GM15510 (cell line): ENCODE measurements around the gene DPP6.

Experiments used
- POLR2A ChIP-seq: IDR thresholded peaks from 3 replicates; pipeline ENCODE4 v1.6.1; 2011; ENCODE audit warnings: borderline replicate concordance; ENCODE audit not compliant: insufficient read length; ENCODE audit errors: extremely low read depth

DPP6 gene

GRCh38 chr7:154916856-154917807, 864.9 kb downstream of the DPP6 start:
- TF ChIP-seq POLR2A = no peak

GRCh38 chr7:154917808-154918160, 865.6 kb downstream of the DPP6 start:
- no peak for TF ChIP-seq POLR2A

- TF ChIP-seq POLR2A = no peak
Observed at GRCh38 chr7:154918266-154918665, 866.1 kb downstream of the DPP6 start.

- TF ChIP-seq POLR2A = no peak
Observed at GRCh38 chr7:154918741-154919140, 866.5 kb downstream of the DPP6 start.

- TF ChIP-seq POLR2A = no peak
Observed at GRCh38 chr7:154919344-154920225, 867.4 kb downstream of the DPP6 start.

GRCh38 chr7:154927624-154928125, 875.5 kb downstream of the DPP6 start:
- TF ChIP-seq POLR2A = no peak

GRCh38 chr7:154928136-154929005, 876.2 kb downstream of the DPP6 start:
- peak; percentile 11 for TF ChIP-seq POLR2A

- TF ChIP-seq POLR2A = no peak
Observed at GRCh38 chr7:154929006-154929726, 877.0 kb downstream of the DPP6 start.

GRCh38 chr7:154931906-154932305, 879.7 kb downstream of the DPP6 start:
- TF ChIP-seq POLR2A = no peak

GRCh38 chr7:154937837-154938236, 885.6 kb downstream of the DPP6 start:
- TF ChIP-seq POLR2A = no peak

GRCh38 chr7:154942691-154943090, 890.5 kb downstream of the DPP6 start:
- no peak for TF ChIP-seq POLR2A
